Keratinocyte (primary cell): Measurements from ENCODE around the gene S100A10. TPM values are rescaled to one million over a fixed set of nuclear protein-coding genes. Genes with fewer than 3 reads are reported as not detected.

Experiments
- DNase-seq: peaks from one replicate; pipeline ENCODE4 v3.0.0-alpha.2; 2011; ENCODE audit warnings: low read depth, missing footprints, low spot score
- FAIRE-seq: peaks from 2 replicates; lab custom pipeline; 2011; peaks lifted over from hg19 to GRCh38; lab: Jason Lieb, UNC
- H2AFZ ChIP-seq: 2 replicates; pipeline ENCODE4 v1.6.0; 2012; ENCODE audit warnings: low read length, control low read depth, inconsistent platforms; ENCODE audit not compliant: control insufficient read depth
- H3K27ac ChIP-seq: 2 replicates; pipeline ENCODE4 v1.5.1; 2011; ENCODE audit warnings: low read length; ENCODE audit not compliant: control insufficient read depth, insufficient read depth
- H3K27me3 ChIP-seq: 3 replicates; pipeline ENCODE4 v1.6.0; 2011; ENCODE audit warnings: low read length; ENCODE audit not compliant: control insufficient read depth, insufficient read depth; ENCODE audit errors: extremely low read depth
- H3K36me3 ChIP-seq, 2 experiments: 2 replicates in 1 of 2; 3 replicates in 1 of 2; pipeline ENCODE4 v1.5.1; 2011; ENCODE audit warnings: low read length in 2 of 2, mild to moderate bottlenecking in 1 of 2; ENCODE audit not compliant: control insufficient read depth in 2 of 2, insufficient read depth in 2 of 2; ENCODE audit errors: extremely low read depth in 1 of 2
- H3K4me1 ChIP-seq: 3 replicates; pipeline ENCODE4 v1.5.1; 2011; ENCODE audit warnings: low read length; ENCODE audit not compliant: control insufficient read depth, insufficient read depth; ENCODE audit errors: extremely low read depth
- H3K4me2 ChIP-seq: 3 replicates; pipeline ENCODE4 v1.6.0; 2011; ENCODE audit warnings: low read depth, low read length; ENCODE audit not compliant: control insufficient read depth, insufficient read depth; ENCODE audit errors: extremely low read depth
- H3K4me3 ChIP-seq, 3 experiments: fragments of 200-600 bp in 1 of 3; sonication (generic) in 1 of 3; 2 replicates in 2 of 3; 3 replicates in 1 of 3; pipeline ENCODE4 v1.5.1; 2011 to 2016; ENCODE audit warnings: low read length in 3 of 3, mild to moderate bottlenecking in 3 of 3, control low read depth in 2 of 3, inconsistent platforms in 1 of 3, low read depth in 1 of 3, mixed read lengths in 1 of 3, mixed run types in 1 of 3, moderate library complexity in 1 of 3; ENCODE audit not compliant: control insufficient read depth in 2 of 3, insufficient read depth in 2 of 3; ENCODE audit errors: extremely low read depth in 1 of 3
- H3K79me2 ChIP-seq: 2 replicates; pipeline ENCODE4 v1.6.0; 2012; ENCODE audit warnings: low read length; ENCODE audit not compliant: control insufficient read depth, insufficient read depth
- H3K9ac ChIP-seq: 3 replicates; pipeline ENCODE4 v1.6.0; 2011; ENCODE audit warnings: low read length; ENCODE audit not compliant: control insufficient read depth, insufficient read depth; ENCODE audit errors: extremely low read depth
- H3K9me1 ChIP-seq: 3 replicates; pipeline ENCODE4 v1.6.0; 2011; ENCODE audit warnings: low read length; ENCODE audit not compliant: control insufficient read depth, insufficient read depth; ENCODE audit errors: extremely low read depth
- H3K9me3 ChIP-seq: 2 replicates; pipeline ENCODE4 v1.5.1; 2012; ENCODE audit warnings: low read depth, low read length; ENCODE audit not compliant: control insufficient read depth
- H4K20me1 ChIP-seq: 3 replicates; pipeline ENCODE4 v1.6.0; 2011; ENCODE audit warnings: low read length; ENCODE audit not compliant: control insufficient read depth, insufficient read depth; ENCODE audit errors: extremely low read depth
- EZH2 ChIP-seq: IDR thresholded peaks from one replicate; pipeline ENCODE4 v1.6.1; 2012; ENCODE audit warnings: inconsistent platforms, mild to moderate bottlenecking, low read length, moderate library complexity
- dilution Hi-C: fragments of 300-500 bp; cut with MboI; formaldehyde crosslinking; loops from one replicate; pipeline ENCODE4 v1.7.0; 2020; ENCODE audit warnings: low sequenced_read_pairs; ENCODE audit not compliant: extremely low pct_ligation_motif_present
- polyA plus RNA-seq, 5 experiments: library from polyadenylated mRNA; depleted of rRNA in 3 of 5; stranded (reverse) in 3 of 5; stranded (forward) in 1 of 5; unstranded in 1 of 5; fragments of >200 nt; gene quantifications; 1 replicate in 1 of 5; 2 replicates in 3 of 5; 3 replicates in 1 of 5; pipeline versions ENCODE4 v1.2.1 to v1.2.3, GENCODE V29; 2011 to 2012; ENCODE audit warnings: missing spikeins in 2 of 5, low read depth in 1 of 5, low replicate concordance in 1 of 5
- TF ChIP-seq, protein P1 (sequence below), 3 experiments: IDR thresholded peaks in 1 of 3; conservative IDR thresholded peaks in 1 of 3; optimal IDR thresholded peaks in 1 of 3; 2 replicates in 2 of 3; 3 replicates in 1 of 3; pipeline versions ENCODE3 to v1.5.1; 2011; ENCODE audit warnings: low read length in 3 of 3, mild to moderate bottlenecking in 3 of 3, moderate library complexity in 2 of 3, control low read depth in 1 of 3, inconsistent platforms in 1 of 3; ENCODE audit not compliant: insufficient read depth in 2 of 3; ENCODE audit errors: extremely low read depth in 1 of 3

Gene S100A10
- polyA plus RNA-seq, 1 donor (not counting 4 experiments of a cell fraction or from before 2014, with no cell fraction given) = 1,061 TPM

DNA sequence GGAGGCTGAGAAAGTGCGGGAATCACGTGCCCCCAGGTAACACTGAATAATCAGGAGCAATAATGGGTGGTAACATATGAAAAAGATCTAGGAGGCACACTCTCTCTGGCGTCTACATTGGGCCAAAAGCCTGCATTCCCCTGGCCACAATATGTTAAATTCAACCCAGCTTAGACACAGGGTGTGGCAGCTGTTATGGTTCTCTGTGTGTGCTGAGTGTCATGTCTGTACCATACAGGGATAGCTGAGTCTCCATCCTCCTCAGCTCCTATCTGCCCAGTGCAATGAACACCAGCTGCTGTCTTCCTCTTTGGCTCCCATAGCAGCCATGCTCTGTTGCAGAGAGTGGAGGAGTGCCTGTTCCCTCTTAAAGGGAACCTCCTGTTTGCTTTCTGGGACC is 28.8 kb upstream of the S100A10 start:
- FAIRE-seq (peak; percentile 9), DNase-seq (no peak)
- Histone ChIP-seq H3K4me1 (peaks cover 38% of the 10 kb centered on the region), H3K4me2 (peak overlapping the region; percentile 18), H3K4me3 (no peak overlapping the region), H3K27ac (peak overlapping the region; percentile 97), H3K27me3 (no peaks in the 10 kb centered on the region), H3K9me3 (no peaks in the 10 kb centered on the region), H3K9me1 (no peaks in the 10 kb centered on the region), H4K20me1 (no peaks in the 10 kb centered on the region), H3K79me2 (no peaks in the 10 kb centered on the region), H3K9ac (no peak overlapping the region), H2AFZ (peak overlapping the region; percentile 73), H3K36me3 (no peaks in the 10 kb centered on the region)
- dilution Hi-C loops = no loop called here
- TF ChIP-seq, protein P1, sequence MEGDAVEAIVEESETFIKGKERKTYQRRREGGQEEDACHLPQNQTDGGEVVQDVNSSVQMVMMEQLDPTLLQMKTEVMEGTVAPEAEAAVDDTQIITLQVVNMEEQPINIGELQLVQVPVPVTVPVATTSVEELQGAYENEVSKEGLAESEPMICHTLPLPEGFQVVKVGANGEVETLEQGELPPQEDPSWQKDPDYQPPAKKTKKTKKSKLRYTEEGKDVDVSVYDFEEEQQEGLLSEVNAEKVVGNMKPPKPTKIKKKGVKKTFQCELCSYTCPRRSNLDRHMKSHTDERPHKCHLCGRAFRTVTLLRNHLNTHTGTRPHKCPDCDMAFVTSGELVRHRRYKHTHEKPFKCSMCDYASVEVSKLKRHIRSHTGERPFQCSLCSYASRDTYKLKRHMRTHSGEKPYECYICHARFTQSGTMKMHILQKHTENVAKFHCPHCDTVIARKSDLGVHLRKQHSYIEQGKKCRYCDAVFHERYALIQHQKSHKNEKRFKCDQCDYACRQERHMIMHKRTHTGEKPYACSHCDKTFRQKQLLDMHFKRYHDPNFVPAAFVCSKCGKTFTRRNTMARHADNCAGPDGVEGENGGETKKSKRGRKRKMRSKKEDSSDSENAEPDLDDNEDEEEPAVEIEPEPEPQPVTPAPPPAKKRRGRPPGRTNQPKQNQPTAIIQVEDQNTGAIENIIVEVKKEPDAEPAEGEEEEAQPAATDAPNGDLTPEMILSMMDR (optimal IDR thresholded peaks at IDR 0.05 in 1 of 3, IDR thresholded peaks at IDR 0.05 in 1 of 3, conservative IDR thresholded peaks at IDR 0.05 in 1 of 3; ENCODE audit: extremely low read depth in 1 of 3, insufficient read depth in 2 of 3, low read length in 3 of 3) = no peak
- no peak for TF ChIP-seq EZH2

DNA sequence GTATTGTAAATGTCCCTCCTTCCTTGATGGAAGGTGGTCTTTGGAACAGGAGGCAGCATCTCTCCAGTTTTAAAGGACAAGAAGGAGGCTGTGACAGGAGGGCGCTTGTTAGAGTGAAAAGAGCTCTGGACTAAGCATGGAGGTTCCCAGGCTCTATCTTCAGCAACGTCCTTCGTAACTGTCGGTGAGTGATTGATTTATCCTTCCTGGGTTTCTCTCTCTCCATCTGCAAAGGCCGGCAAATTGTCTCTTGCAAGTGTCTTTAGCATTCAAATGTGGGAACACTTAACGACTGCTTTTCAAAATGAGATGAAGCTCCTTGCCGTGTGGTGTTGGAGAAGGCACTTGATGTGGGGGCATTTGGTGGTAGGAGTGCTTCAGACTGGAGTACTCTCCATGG is 27.9 kb upstream of the S100A10 start:
- Histone ChIP-seq H3K4me1 (peaks cover 37% of the 10 kb centered on the region), H3K9ac (no peak overlapping the region), H3K36me3 (no peaks in the 10 kb centered on the region), H3K27me3 (no peaks in the 10 kb centered on the region), H3K79me2 (no peaks in the 10 kb centered on the region), H4K20me1 (no peaks in the 10 kb centered on the region), H3K27ac (no peak overlapping the region), H3K4me3 (no peak overlapping the region), H3K9me1 (no peaks in the 10 kb centered on the region), H2AFZ (no peak overlapping the region), H3K4me2 (no peak overlapping the region), H3K9me3 (no peaks in the 10 kb centered on the region)
- dilution Hi-C loops = no loop called here
- no peak for FAIRE-seq
- no peak for DNase-seq
- TF ChIP-seq, protein P1 (optimal IDR thresholded peaks at IDR 0.05 in 1 of 3, IDR thresholded peaks at IDR 0.05 in 1 of 3, conservative IDR thresholded peaks at IDR 0.05 in 1 of 3; ENCODE audit: extremely low read depth in 1 of 3, insufficient read depth in 2 of 3, low read length in 3 of 3) = no peak
- no peak for TF ChIP-seq EZH2
